ENCODE data around the gene CAV2.
"Not testable (repeated sequence)": the region's sequence is repeated elsewhere in the genome, so short reads cannot be mapped to it uniquely, and the experiment has no call there.

The CAV2 gene, protein sequence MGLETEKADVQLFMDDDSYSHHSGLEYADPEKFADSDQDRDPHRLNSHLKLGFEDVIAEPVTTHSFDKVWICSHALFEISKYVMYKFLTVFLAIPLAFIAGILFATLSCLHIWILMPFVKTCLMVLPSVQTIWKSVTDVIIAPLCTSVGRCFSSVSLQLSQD

DNA sequence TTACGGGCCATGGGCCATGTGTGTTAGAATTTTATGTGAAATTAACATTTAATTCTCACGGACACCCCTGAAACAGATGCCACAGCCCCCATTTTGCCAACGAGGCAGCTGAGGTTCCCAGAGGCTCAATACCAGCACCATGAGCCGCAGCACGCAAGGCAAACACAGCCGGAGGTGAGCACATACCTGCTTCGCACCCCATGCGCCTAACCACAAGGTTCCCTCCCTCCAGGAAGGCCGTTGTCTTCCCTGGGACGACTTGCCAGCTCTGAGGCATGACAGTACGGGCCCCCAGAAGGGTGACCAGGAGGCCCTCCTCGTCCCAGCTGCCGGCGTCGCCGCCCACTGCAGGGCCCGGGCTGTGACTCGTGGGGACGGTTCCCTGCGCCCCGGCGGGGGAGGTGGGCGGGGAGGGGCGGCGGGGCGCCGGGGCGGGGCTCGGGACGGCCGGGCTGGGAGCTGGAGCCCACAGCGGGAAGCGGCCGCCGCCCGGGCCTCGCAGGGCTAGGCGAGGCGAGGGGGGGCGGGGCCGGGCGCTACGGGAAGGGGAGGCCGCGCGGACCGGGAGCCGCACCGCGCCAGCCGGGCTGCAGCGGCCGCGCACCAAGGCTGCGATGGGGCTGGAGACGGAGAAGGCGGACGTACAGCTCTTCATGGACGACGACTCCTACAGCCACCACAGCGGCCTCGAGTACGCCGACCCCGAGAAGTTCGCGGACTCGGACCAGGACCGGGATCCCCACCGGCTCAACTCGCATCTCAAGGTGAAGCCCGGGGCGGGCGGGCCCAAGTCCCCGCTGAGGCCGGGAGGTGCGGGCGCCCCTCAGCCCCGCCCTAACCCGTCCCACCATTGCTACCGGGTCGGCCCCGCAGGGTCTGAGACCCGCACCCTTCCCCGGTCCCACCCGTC lies at the start of gene CAV2:
TSS of gene CAV2 (plus strand) at position 571 of the 910 bp plus-strand sequence. CDS start at position 615, 44 bp downstream.
- no peak for DNase-seq (ENCODE audit: low read depth)

DNA sequence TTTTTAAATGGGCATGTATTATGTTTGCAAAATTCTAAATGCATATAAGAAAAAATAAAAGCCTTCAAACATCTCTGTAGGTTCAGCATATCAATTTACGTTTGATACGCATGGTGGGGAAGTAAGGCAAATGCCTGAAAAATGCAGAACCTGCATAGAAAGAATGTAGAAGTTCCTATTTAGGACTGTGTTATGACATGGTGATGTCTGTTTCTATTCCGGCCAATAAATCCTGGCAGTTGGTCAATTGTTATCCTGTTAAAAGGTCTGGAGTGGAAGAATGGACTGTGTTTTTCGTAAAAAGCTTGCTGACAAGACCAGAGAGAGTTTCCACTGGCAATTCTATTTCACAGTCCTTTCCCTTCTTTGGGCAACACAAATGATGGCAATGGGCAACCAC lies 49.6 kb upstream of the CAV2 start:
- DNase-seq (ENCODE audit: low read depth): no peak

DNA sequence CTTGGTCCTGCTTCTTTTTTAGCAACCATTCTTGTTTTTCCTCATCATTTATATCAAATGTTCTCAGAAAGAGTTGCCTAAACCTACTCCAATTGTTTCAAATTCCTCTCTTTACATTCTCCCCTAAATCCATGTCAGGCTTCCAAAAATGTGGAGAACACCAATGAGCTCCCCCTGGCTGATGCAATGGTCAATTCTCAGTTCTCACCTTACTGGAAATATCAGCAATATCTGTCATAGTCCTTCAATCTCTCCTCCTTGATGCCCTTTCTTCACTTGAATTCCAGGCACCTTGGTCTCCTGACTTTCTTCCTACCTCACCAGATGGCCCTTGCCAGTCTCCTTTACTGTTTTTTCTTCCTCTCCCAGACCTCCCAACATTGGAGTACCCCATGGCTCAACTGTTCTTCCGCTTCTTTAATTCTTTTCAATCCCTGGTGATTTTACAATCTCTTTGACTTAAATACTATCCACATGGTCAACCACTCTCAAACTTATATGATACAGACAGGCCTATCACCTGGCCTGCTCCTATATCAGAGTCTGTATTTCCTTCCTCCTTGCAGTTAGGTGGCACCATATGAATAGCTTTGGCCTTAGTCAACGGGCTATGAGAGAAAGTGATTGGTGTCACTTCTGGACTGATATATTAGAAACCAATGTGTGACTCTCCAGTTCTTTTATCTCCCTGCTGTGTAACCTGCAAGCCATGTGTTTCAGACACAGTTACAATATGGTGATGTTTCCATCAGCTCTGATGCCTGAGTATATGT lies 47.4 kb upstream of the CAV2 start:
- no peak for DNase-seq (ENCODE audit: low read depth)

DNA sequence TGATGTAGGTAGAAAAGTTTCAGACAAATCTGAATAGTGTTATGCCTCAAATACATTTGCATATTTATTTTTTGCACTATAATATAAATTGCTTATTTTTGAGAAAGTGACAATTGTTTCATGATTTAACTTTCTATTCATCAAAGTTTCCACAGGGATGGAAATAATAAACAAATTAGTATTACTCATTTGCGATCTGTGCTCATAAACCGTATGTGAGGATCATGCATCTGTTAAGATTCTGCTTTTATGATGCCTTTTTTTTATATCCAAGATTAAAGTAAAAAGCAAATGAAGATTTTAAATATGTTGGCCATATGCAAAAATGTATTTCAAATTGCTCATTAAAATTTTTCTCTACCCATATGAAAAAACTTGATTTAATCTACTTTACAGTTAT lies 45.2 kb upstream of the CAV2 start:
- no peak for DNase-seq (ENCODE audit: low read depth)

DNA sequence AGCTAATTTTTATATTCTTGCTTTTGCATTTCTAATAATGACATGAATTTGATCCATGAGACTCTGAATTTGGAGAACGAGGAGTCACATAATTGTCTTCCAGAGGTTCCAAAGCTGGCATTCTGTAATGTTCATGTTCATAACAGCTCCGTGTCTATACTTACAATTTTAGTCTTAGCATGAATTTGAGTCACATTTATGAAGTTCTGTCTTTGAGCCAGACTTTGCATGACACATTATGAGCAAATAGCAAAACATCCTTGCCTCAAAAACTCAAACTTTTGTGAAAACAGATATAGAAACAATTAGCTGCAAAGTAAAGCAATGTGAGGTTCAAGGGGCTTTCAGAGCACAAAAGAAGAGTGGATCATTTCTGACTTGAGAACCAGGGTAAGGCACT lies 44.5 kb upstream of the CAV2 start:
- DNase-seq (ENCODE audit: low read depth): no peak

DNA sequence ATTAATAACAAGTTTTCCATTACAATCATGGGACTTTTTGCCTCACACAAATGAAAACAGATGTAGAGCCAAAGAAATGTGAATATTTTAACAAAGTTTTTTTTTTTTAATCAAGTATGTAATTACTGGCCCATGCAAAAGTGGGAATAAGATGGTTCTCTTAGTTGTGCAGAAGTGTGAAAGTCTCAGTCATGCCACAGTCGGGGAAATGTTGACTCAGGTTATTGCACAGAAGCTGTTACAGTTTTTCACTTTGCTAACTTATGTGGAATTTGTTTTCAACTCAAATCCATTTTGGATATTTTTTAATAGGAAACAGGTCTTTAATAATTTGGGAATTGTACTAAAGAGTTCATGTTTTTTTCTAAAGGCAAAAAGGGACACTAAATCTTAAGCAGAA lies 44.0 kb upstream of the CAV2 start:
- no peak for DNase-seq (ENCODE audit: low read depth)

DNA sequence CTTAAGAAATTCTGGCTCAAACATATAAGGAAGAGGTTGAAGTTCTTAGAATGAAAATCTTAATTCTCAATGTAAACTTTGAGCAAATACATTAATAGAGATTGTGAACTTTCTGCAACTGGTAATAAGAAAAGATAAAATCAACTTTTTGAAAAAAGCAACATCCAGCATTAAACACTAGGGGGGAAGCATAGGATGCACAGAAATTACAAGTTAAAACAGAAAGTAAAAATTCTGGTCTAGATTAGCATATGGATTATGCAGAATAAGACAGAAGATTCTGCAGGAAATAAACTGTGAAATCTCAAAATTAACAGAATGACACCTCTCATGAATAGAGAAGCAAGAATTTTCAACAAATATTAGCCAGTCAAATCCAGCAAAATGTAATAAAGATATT lies 38.0 kb upstream of the CAV2 start:
- no peak for DNase-seq (ENCODE audit: low read depth)

DNA sequence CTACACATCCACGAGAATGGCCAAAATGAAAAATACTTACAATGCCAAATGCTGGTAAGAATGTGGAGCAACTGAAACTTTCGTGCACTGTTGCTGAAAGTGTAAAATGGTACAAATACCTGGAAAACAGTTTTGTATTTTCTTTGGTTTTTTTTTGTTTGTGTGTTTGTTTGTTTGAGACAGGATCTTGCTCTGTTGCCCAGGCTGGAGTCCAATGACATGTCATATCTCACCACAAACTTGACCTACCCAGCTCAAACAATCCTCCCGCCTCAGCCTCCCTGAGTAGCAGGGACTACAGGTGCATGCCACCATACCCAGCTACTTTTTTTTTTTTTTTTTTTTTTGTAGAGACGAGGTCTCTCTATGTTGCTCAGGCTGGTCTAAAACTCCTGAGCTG lies 35.6 kb upstream of the CAV2 start:
- DNase-seq (ENCODE audit: low read depth): no peak

DNA sequence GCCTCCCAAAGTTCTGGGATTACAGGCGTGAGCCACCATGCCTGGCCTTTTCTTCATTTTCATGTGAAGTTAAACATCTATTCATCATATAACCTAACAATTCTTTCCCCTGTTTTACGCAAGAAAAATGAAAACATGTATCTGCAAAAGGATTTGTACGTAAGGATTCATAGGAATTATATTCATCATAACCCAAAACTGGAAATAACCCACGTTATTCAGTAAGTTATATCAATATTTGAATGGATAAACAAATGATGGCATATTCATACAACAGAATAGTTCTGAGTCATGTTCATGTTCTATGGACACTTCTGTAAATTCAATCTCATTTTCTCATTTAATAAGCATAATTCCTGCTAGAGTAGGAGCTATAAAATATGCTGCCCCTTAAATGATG lies 35.2 kb upstream of the CAV2 start:
- DNase-seq (ENCODE audit: low read depth): no peak

DNA sequence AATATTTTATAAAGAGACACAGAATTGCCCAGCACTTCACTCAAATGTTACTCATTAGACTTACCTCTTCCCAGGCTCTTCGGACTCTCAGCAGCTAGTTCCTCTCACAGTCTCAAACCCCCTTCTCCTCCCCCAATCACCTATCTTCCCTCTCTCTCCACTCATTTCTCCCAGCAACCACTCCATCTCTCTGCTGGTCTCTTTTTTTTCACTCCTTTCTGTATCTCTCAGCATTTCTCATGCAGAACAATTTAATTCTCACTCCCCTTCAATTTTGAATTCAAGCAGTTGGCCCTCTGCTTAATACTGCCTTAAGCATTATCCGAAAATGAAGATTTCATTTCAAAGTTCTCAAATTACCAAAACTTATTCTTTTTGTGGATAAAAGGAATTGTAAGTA lies 34.4 kb upstream of the CAV2 start:
- DNase-seq (ENCODE audit: low read depth): no peak

DNA sequence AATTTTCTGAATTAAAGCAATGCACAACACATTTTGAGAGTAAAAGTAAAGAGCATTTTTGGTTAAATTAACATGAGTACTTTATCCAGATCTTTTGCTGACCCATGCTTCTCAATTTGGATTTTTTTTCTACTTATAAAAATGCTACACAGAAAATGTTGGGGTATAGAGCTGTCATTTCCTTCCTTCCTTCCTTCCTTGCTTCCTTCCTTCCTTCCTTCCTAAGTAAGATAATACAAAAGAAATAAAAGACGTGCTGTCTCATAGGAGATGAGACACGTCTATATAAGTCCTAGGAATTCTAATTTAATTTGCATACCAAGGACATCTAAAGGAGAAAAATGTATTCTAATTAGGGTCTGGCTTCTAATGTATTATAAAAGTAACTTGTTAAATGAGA lies 31.0 kb upstream of the CAV2 start:
- DNase-seq (ENCODE audit: low read depth): no peak

DNA sequence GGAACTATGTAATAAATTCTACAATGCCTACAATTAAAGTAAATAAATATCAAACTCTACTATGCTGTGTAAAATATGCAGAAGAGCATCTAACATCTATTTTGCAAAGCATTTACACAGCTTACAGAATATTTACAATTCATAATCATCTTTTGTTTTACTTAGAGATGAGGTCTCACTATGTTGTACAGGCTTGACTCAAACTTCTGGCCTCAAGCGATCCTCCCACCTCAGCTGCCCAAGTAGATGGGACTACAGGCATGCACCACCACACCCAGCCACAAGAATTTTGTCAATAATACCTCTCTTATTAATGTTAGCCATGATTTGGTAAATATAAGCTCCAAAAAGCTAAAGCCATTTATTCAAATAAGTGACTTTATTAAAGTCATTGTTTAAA lies 21.9 kb upstream of the CAV2 start:
- no peak for DNase-seq (ENCODE audit: low read depth)

DNA sequence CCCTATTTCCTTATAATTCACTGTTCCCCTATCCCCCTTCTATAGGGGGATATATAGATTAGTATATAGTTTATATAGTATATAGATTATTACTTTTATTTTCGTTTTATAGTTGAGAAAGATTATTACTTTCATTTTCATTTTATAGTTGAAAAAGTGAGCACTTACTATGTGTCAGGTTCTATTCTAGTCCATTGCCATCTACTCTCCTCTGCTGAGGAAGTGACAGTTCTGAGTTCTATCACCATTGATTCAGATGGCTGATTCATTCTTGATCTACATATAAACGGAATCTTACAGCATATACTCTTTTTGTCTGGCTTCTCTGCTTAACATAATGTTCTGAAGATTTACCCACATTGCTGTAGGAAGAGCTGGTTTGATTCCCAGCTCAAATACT lies 20.7 kb upstream of the CAV2 start:
- DNase-seq (ENCODE audit: low read depth): no peak

DNA sequence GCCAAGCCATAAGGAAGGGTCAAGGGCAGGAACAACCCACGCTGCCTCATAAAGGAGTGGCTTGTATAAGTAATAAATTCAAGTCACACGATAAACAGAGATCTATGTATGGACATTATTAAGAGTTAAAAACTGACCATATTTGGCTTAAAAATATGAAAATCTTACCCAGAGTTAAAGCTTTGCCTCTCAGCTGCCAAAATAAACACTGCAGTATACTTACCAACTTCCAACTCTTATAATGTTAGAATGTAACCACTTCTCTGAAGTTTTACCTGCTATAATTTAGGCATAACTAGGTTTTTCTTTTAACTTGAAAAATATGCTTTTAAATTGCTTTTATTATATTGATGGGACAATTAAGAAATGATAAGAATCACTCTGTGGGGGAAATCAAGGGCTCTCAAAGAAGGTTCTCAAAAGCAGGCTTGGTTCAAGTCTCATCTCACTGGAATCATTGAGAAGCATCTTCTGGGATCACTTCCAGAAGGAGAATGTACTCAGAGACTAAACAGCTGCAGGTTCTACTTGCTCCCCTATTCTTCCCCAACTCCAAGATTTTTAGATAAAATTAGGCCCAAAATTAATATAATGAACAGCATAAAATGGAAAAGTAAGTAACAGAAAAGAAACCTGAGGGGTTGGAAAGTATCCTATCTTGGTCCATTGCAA lies 16.1 kb upstream of the CAV2 start:
- no peak for DNase-seq (ENCODE audit: low read depth)

DNA sequence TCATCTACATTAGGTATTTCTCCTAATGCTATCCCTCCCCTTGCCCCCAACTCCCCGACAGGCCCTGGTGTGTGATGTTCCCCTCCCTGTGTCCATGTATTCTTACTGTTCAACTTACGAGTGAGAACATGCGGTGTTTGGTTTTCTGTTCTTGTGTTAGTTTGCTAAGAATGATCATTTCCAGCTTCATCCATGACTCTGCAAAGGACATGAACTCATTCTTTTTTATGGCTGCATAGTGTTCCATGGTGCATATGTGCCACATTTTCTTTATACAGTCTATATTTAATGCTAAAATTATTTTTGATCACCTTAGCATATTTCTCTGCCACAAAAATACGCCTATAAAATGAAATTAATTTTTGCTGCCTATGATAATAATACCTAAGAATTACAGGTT lies 15.1 kb upstream of the CAV2 start:
- not testable (repeated sequence) for DNase-seq (ENCODE audit: low read depth)

DNA sequence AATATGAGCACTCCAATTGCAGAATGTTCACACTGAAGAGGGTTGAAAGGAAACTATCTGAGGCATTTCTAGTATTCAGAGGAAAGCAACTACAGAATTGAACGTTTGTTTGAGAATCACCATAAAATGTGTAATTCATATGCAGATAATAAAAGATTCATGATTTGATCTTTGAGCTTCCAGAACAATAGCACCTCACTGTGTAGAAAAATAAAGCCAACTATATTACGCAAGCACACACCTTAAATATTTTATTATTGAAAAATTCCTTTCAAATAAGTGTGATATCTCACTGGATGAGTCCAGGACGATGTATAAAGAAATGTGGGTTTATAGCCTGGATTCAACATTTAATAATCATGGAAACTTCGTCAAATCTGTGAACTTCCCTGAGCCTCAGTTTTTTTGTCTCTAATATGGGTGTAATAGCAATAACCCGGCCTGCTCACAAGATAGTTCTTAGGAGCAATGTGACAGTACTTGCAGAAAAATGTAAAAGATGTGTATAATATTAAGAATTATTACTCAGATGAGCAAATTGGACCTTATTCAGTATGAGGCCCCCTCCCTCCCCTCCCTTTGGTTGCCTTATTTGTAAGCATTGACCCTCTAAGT lies 11.5 kb upstream of the CAV2 start:
- DNase-seq (ENCODE audit: low read depth): no peak

DNA sequence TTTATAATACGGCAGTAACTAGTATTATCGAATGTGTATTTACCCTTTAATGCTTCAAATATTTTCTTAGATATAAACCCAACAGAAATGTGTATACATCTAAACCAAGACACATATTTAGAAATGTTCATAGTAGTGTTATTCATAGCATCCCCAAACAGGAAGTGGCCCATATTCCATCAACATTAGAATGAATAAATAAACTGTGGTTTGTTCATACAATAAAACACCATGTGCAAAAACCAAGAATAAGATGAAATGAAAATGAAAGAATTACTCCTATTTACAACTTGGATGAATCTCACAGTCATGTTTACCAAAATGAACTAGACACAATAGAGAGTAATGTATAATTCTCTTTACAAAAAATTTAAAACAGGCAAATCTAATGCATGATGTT lies 9.2 kb upstream of the CAV2 start:
- DNase-seq (ENCODE audit: low read depth): no peak

DNA sequence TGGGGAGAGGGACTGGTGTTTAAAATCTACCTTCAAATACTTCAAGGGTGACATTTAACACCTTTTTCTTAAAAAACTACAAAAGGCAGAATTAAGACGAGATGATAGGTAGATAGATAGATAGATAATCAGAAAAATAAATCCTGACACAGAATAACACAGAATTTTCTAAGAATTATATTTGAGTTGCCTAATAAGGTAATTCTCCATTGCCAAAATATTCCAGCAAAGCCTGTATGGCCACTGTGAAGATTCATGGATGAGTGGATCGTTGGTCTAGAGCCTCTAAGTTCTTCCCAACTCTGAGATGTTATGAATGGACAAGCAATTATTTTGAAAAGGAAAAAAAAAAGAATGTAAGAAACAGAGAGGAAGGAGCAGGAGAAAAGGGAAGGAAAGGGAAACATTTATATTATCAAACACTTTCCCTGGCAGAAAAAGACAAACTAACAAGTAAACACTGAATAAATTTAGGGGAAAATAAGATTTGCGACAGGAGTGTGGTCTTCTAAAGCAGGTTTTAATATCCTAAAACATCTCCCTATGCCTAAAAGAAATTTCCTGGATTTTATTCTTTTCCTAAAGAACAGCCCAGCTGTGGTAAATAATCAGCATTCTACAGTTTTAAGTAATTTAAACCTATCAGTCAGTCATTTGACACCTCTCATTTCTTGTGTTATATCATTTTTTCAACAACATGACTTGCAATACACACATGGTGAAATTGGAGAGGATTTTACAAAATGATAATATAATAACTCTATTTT lies 7.5 kb upstream of the CAV2 start:
- no peak for DNase-seq (ENCODE audit: low read depth)

DNA sequence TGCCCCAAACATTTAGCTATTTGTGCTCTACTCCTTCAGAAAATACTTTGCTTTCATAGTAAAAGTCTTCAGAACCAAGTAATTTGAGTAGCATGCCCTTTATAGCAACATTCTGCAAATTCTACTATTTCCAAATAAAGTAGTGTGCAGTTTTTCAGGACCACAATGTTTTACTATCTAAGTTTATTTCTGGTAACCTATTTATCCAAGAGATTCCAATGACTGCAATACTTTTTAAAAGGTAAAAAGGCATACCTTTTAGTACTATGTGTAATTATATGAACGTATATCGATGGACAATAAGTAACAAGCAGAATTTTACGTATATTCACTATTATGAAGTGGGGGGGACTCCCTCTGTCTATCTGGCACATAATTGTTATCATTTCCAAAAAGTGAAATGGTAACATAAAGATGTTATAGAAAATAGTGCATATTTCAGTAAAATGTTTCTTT lies 6.9 kb upstream of the CAV2 start:
- DNase-seq (ENCODE audit: low read depth): no peak

DNA sequence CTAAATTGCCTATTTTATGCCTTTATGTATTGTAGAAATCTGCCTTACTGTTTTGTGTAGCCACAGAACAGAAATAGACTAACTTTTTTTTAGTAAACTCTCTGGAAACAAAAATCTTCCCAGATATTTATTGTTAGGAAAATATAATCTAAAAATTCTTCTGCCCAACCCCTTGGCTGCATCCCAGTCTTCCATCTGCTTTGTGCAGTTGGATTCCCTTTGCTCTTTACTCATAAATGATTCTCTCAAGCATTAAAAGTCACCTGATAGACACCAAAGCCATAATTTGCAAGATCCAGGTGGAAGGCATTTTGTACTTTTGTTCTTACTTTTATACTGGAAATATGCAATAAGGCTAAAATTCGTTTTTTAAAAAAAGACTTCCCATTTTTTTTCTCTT lies 6.1 kb upstream of the CAV2 start:
- no peak for DNase-seq (ENCODE audit: low read depth)

DNA sequence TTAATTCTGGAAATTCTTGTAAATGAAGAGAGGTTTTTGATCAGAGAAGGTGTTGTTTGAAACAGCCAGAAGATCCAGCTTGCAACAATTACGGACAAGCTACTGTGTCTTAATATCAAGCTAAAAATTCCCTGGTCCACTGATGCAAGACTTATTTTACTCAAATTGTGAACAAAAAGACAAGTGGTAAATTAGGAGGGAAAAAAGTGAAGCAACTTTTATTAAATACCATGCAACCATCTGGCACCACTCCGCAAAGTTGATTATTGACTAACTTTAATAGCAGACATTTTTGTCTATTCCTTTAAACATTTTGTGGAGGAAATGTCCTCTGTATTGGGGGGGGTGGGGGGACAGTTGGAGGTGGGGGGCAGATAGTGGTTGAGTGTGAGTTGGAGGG lies 5.1 kb upstream of the CAV2 start:
- no peak for DNase-seq (ENCODE audit: low read depth)
